ENCODE data around the gene OR4N5. TPM values are rescaled to one million over a fixed set of nuclear protein-coding genes. Genes with fewer than 3 reads are reported as not detected.
"Not testable (repeated sequence)": the region's sequence is repeated elsewhere in the genome, so short reads cannot be mapped to it uniquely, and the experiment has no call there.

OR4N5 gene
- total RNA-seq, 1 donor from 2014 or later: not detected

- H3K4me3 ChIP-seq: no peak overlapping the region
- H3K36me3 ChIP-seq: no peaks in the 10 kb centered on the region
- no peaks in the 10 kb centered on the region for H3K4me1 ChIP-seq
- no peaks in the 10 kb centered on the region for H3K27me3 ChIP-seq
- H3K9me3 ChIP-seq: no peaks in the 10 kb centered on the region
- TF ChIP-seq CTCF (IDR thresholded peaks at IDR 0.05): no peak
- no peak for DNase-seq
- no peak for ATAC-seq
- H3K27ac ChIP-seq: no peak overlapping the region
- intact Hi-C loops (cut with DNase I): no loop called here
Measured at GRCh38 chr14:20116748-20117147, 21.9 kb upstream of the OR4N5 start.

- intact Hi-C loops (cut with DNase I): no loop called here
- DNase-seq (no peak), ATAC-seq (no peak)
- TF ChIP-seq CTCF (IDR thresholded peaks at IDR 0.05): no peak
- no peaks in the 10 kb centered on the region for H3K27me3 ChIP-seq
- no peaks in the 10 kb centered on the region for H3K9me3 ChIP-seq
- H3K27ac ChIP-seq: no peak overlapping the region
- H3K4me1 ChIP-seq: no peaks in the 10 kb centered on the region
- H3K4me3 ChIP-seq: no peak overlapping the region
- no peaks in the 10 kb centered on the region for H3K36me3 ChIP-seq
Measured at GRCh38 chr14:20118795-20119194, 19.8 kb upstream of the OR4N5 start.

- Histone ChIP-seq H3K36me3 (no peaks in the 10 kb centered on the region), H3K4me1 (no peaks in the 10 kb centered on the region), H3K9me3 (no peaks in the 10 kb centered on the region), H3K4me3 (no peak overlapping the region), H3K27me3 (no peaks in the 10 kb centered on the region), H3K27ac (no peak overlapping the region)
- intact Hi-C loops (cut with DNase I): no loop called here
- DNase-seq: no peak
- no peak for TF ChIP-seq CTCF (IDR thresholded peaks at IDR 0.05)
- ATAC-seq: no peak
Measured at GRCh38 chr14:20143911-20144310, 5.3 kb downstream of the OR4N5 start.

- intact Hi-C loops (cut with DNase I): no loop called here
- no peak for TF ChIP-seq CTCF (IDR thresholded peaks at IDR 0.05)
- no peaks in the 10 kb centered on the region for H3K36me3 ChIP-seq
Measured at GRCh38 chr14:20144820-20145219, 6.2 kb downstream of the OR4N5 start.

GRCh38 chr14:20164462-20164861 is 25.8 kb downstream of the OR4N5 start:
- DNase-seq: no peak
- no peak overlapping the region for H3K27ac ChIP-seq
- no peak for TF ChIP-seq CTCF (IDR thresholded peaks at IDR 0.05)

More at GRCh38 chr14:20144820-20145219, 6.2 kb downstream of the OR4N5 start:
- H3K4me1 ChIP-seq: no peaks in the 10 kb centered on the region
- no peak overlapping the region for H3K4me3 ChIP-seq
- no peak for DNase-seq
- H3K27me3 ChIP-seq: no peaks in the 10 kb centered on the region
- ATAC-seq: no peak
- no peaks in the 10 kb centered on the region for H3K9me3 ChIP-seq
- H3K27ac ChIP-seq: no peak overlapping the region

GRCh38 chr14:20167091-20167490 is 28.5 kb downstream of the OR4N5 start:
- no peak overlapping the region for H3K4me3 ChIP-seq
- no peak overlapping the region for H3K27ac ChIP-seq
- H3K4me1 ChIP-seq: no peaks in the 10 kb centered on the region
- no peaks in the 10 kb centered on the region for H3K36me3 ChIP-seq
- ATAC-seq (no peak), DNase-seq (no peak)
- no peaks in the 10 kb centered on the region for H3K9me3 ChIP-seq
- TF ChIP-seq CTCF (IDR thresholded peaks at IDR 0.05): no peak
- no peaks in the 10 kb centered on the region for H3K27me3 ChIP-seq
- intact Hi-C loops (cut with DNase I): no loop called here

More at GRCh38 chr14:20164462-20164861, 25.8 kb downstream of the OR4N5 start:
- H3K4me3 ChIP-seq: no peak overlapping the region
- no peaks in the 10 kb centered on the region for H3K36me3 ChIP-seq
- no peak for ATAC-seq
- no peaks in the 10 kb centered on the region for H3K9me3 ChIP-seq
- intact Hi-C loops (cut with DNase I): no loop called here
- H3K27me3 ChIP-seq: no peaks in the 10 kb centered on the region
- no peaks in the 10 kb centered on the region for H3K4me1 ChIP-seq

- H3K9me3 ChIP-seq; H3K4me3 ChIP-seq; intact Hi-C loops (cut with DNase I); H3K4me1 ChIP-seq; H3K27me3 ChIP-seq; H3K27ac ChIP-seq; ATAC-seq; DNase-seq; H3K36me3 ChIP-seq: not testable (repeated sequence)
Measured at GRCh38 chr14:20169852-20170251, 31.2 kb downstream of the OR4N5 start.

- DNase-seq; ATAC-seq; H3K9me3 ChIP-seq; H3K27me3 ChIP-seq; H3K27ac ChIP-seq; H3K4me3 ChIP-seq; intact Hi-C loops (cut with DNase I); H3K4me1 ChIP-seq; H3K36me3 ChIP-seq: not testable (repeated sequence)
Measured at GRCh38 chr14:20174205-20174604, 35.6 kb downstream of the OR4N5 start.

All from upper lobe of right lung (tissue), 1 donor.